ENCODE measurements around the gene FBXW2.

The FBXW2 gene

GRCh38 chr9:120718316-120718715, 74.9 kb downstream of the FBXW2 start:
- TF ChIP-seq SP1 (IDR thresholded peaks at IDR 0.05) = no peak
- TF ChIP-seq L3MBTL2 (conservative IDR thresholded peaks at IDR 0.05) = no peak
- TF ChIP-seq FOXM1 (IDR thresholded peaks at IDR 0.05; ENCODE audit: borderline replicate concordance) = no peak
- TF ChIP-seq NFRKB (IDR thresholded peaks at IDR 0.05) = no peak
- TF ChIP-seq FOXA1 (IDR thresholded peaks at IDR 0.05) = no peak
- TF ChIP-seq CTBP1 (IDR thresholded peaks at IDR 0.05; ENCODE audit: borderline replicate concordance) = no peak
- TF ChIP-seq, protein P1, sequence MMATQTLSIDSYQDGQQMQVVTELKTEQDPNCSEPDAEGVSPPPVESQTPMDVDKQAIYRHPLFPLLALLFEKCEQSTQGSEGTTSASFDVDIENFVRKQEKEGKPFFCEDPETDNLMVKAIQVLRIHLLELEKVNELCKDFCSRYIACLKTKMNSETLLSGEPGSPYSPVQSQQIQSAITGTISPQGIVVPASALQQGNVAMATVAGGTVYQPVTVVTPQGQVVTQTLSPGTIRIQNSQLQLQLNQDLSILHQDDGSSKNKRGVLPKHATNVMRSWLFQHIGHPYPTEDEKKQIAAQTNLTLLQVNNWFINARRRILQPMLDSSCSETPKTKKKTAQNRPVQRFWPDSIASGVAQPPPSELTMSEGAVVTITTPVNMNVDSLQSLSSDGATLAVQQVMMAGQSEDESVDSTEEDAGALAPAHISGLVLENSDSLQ (IDR thresholded peaks at IDR 0.05) = no peak
- TF ChIP-seq ZNF384 (IDR thresholded peaks at IDR 0.05) = no peak
- TF ChIP-seq ARNT (IDR thresholded peaks at IDR 0.05) = no peak
- TF ChIP-seq ELF4 (IDR thresholded peaks at IDR 0.05) = no peak
- no peak for TF ChIP-seq BHLHE40 (IDR thresholded peaks at IDR 0.05; ENCODE audit: borderline replicate concordance)
- no peak for TF ChIP-seq FOXK2 (IDR thresholded peaks at IDR 0.05)
- no peak for TF ChIP-seq HDGF (IDR thresholded peaks at IDR 0.05; ENCODE audit: borderline replicate concordance)
- TF ChIP-seq TARDBP (IDR thresholded peaks at IDR 0.05) = no peak
- no peak for TF ChIP-seq SUZ12 (IDR thresholded peaks at IDR 0.05)
- TF ChIP-seq LEF1 (IDR thresholded peaks at IDR 0.05; ENCODE audit: borderline replicate concordance) = no peak
- DNase-seq (ENCODE audit: extremely low spot score) = no peak
- ChIA-PET CTCF (no interaction called here), POLR2A (no interaction called here)

- TF ChIP-seq CTBP1 (IDR thresholded peaks at IDR 0.05; ENCODE audit: borderline replicate concordance) (no peak), NFRKB (IDR thresholded peaks at IDR 0.05) (no peak), FOXK2 (IDR thresholded peaks at IDR 0.05) (no peak), ARNT (IDR thresholded peaks at IDR 0.05) (no peak), SP1 (IDR thresholded peaks at IDR 0.05) (no peak), LEF1 (IDR thresholded peaks at IDR 0.05; ENCODE audit: borderline replicate concordance) (no peak), ZNF384 (IDR thresholded peaks at IDR 0.05) (no peak), BHLHE40 (IDR thresholded peaks at IDR 0.05; ENCODE audit: borderline replicate concordance) (no peak), SUZ12 (IDR thresholded peaks at IDR 0.05) (no peak), FOXM1 (IDR thresholded peaks at IDR 0.05; ENCODE audit: borderline replicate concordance) (no peak), L3MBTL2 (conservative IDR thresholded peaks at IDR 0.05) (no peak), ELF4 (IDR thresholded peaks at IDR 0.05) (no peak), HDGF (IDR thresholded peaks at IDR 0.05; ENCODE audit: borderline replicate concordance) (no peak), TARDBP (IDR thresholded peaks at IDR 0.05) (no peak), FOXA1 (IDR thresholded peaks at IDR 0.05) (no peak)
- TF ChIP-seq, protein P1 (IDR thresholded peaks at IDR 0.05) = no peak
- ChIA-PET POLR2A (no interaction called here), CTCF (no interaction called here)
- no peak for DNase-seq (ENCODE audit: extremely low spot score)
Observed at GRCh38 chr9:120717176-120717575, 76.0 kb downstream of the FBXW2 start.

DNA sequence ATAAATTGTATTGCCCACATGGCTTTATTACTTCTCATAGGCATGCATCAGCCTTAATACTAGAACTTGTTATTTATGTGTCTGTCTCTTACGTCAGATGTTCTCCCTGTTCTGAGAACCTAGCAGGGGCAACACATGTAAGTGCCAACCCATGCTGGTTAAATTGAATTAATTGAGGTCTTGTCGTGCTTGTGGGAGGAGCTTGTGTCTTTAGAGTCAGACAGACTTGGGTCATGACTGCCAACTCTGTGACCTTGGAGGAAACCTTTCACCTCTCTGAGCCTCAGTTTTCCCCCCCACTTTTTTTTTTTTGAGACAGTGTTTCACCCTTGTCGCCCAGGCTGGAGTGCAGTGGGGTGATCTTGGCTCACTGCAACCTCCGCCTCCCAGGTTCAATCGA, 76.7 kb downstream of the FBXW2 start:
- ChIA-PET POLR2A (interaction anchor here (1.4 kb wide), 1 partner anchor 18 kb away, joined by 5 read pairs; no protein-coding TSS in a partner anchor), CTCF (no interaction called here)
- TF ChIP-seq ARNT (IDR thresholded peaks at IDR 0.05) (no peak), ELF4 (IDR thresholded peaks at IDR 0.05) (no peak), LEF1 (IDR thresholded peaks at IDR 0.05; ENCODE audit: borderline replicate concordance) (no peak), CTBP1 (IDR thresholded peaks at IDR 0.05; ENCODE audit: borderline replicate concordance) (no peak), BHLHE40 (IDR thresholded peaks at IDR 0.05; ENCODE audit: borderline replicate concordance) (no peak), FOXM1 (IDR thresholded peaks at IDR 0.05; ENCODE audit: borderline replicate concordance) (no peak), HDGF (IDR thresholded peaks at IDR 0.05; ENCODE audit: borderline replicate concordance) (no peak), SP1 (IDR thresholded peaks at IDR 0.05) (no peak)
- no peak for DNase-seq (ENCODE audit: extremely low spot score)

- TF ChIP-seq TARDBP (IDR thresholded peaks at IDR 0.05) (no peak), CTBP1 (IDR thresholded peaks at IDR 0.05; ENCODE audit: borderline replicate concordance) (no peak), HDGF (IDR thresholded peaks at IDR 0.05; ENCODE audit: borderline replicate concordance) (no peak), NFRKB (IDR thresholded peaks at IDR 0.05) (no peak), L3MBTL2 (conservative IDR thresholded peaks at IDR 0.05) (no peak)
- TF ChIP-seq, protein P1 (IDR thresholded peaks at IDR 0.05) = no peak
- POLR2A ChIA-PET = interaction anchor here (0.9 to 2.0 kb wide), 5 partner anchors 12 to 38 kb away, joined by 3 to 11 read pairs (median 4); no protein-coding TSS in a partner anchor
- CTCF ChIA-PET = interaction anchor here (0.7 kb wide), 1 partner anchor 15 kb away, joined by 3 read pairs; no protein-coding TSS in a partner anchor
- DNase-seq (ENCODE audit: extremely low spot score) = no peak
Observed at GRCh38 chr9:120715389-120715924, 77.8 kb downstream of the FBXW2 start.

DNA sequence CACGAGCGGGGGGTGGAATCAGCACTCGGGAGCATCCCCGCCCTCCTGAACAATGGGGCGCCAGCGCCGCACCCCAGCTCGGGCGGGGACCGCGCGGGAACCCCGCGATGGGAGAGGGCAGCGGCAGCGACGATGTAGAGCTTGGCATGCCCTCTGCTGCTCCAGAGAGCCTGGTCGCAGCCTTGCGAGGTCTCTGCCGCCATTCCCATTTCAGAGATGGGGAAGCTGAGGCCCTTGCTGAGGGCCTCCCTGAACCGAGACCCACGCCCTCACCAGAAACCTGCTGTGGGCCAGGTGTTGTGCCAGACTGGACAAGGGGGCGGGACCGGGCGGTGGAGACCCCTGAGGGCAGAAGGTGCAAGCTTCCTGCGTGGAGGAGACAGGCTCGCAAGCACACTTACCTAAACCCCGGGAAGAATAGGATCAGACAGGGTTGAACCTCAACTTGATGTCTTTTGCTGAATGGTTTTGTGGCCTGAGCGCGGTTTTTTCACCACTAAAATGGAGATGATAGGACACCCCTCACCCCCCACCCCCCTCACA, 78.3 kb downstream of the FBXW2 start:
- no peak for DNase-seq (ENCODE audit: extremely low spot score)
- TF ChIP-seq SUZ12 (IDR thresholded peaks at IDR 0.05) = no peak
- no peak for TF ChIP-seq TARDBP (IDR thresholded peaks at IDR 0.05)
- no peak for TF ChIP-seq BHLHE40 (IDR thresholded peaks at IDR 0.05; ENCODE audit: borderline replicate concordance)
- no peak for TF ChIP-seq CTBP1 (IDR thresholded peaks at IDR 0.05; ENCODE audit: borderline replicate concordance)
- TF ChIP-seq FOXA1 (IDR thresholded peaks at IDR 0.05) = no peak
- no peak for TF ChIP-seq HDGF (IDR thresholded peaks at IDR 0.05; ENCODE audit: borderline replicate concordance)
- TF ChIP-seq L3MBTL2 (conservative IDR thresholded peaks at IDR 0.05) = no peak
- no peak for TF ChIP-seq SP1 (IDR thresholded peaks at IDR 0.05)
- no peak for TF ChIP-seq ELF4 (IDR thresholded peaks at IDR 0.05)
- TF ChIP-seq, protein P1 (IDR thresholded peaks at IDR 0.05) = no peak
- TF ChIP-seq FOXM1 (IDR thresholded peaks at IDR 0.05; ENCODE audit: borderline replicate concordance) = no peak
- TF ChIP-seq ARNT (IDR thresholded peaks at IDR 0.05) = no peak
- no peak for TF ChIP-seq NFRKB (IDR thresholded peaks at IDR 0.05)
- no peak for TF ChIP-seq LEF1 (IDR thresholded peaks at IDR 0.05; ENCODE audit: borderline replicate concordance)
- TF ChIP-seq ZNF384 (IDR thresholded peaks at IDR 0.05) = no peak
- TF ChIP-seq FOXK2 (IDR thresholded peaks at IDR 0.05) = no peak
- CTCF ChIA-PET = interaction anchor here (0.7 kb wide), 1 partner anchor 15 kb away, joined by 3 read pairs; no protein-coding TSS in a partner anchor
- POLR2A ChIA-PET = interaction anchor here (0.7 to 2.0 kb wide), 7 partner anchors 12 to 214 kb away, joined by 3 to 11 read pairs (median 4); no protein-coding TSS in a partner anchor
